Activated CD4-positive, alpha-beta T cell treated with anti-CD3 and anti-CD28 coated beads for 24 hours (primary cell): ENCODE data around the gene MYO18B.

ENCODE experiments used
- DNase-seq, 2 donors: peaks; one replicate each; pipeline ENCODE4 v3.0.0-alpha.2; 2020; ENCODE audit warnings: low read depth in 2 of 2

The MYO18B gene

DNA sequence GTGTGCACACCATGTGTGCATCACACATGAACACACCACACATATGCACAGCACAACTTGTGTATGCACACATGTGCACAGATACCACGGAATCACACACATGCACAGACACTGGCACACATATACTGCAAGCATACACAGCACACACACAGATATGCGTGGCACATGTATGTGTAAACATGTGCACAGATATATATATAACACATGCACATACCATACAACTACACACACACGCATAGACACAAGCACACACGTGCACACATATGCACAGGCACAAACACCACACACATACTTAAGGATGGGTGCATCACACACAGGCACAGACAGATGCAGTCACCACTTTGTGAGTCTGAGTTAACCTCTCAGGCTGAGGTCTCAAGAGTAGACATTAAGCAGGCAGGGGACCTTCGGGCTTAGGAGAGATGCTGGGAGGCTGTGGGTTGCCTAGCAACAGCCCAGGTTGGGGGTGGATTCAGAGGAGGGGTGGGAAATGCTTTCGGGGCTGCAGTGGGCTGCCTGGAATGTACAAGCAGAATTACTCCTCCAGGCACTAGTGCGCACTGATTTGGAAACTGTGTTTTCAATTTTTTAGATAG lies 82.9 kb downstream of the MYO18B start:
- no peak for DNase-seq

DNA sequence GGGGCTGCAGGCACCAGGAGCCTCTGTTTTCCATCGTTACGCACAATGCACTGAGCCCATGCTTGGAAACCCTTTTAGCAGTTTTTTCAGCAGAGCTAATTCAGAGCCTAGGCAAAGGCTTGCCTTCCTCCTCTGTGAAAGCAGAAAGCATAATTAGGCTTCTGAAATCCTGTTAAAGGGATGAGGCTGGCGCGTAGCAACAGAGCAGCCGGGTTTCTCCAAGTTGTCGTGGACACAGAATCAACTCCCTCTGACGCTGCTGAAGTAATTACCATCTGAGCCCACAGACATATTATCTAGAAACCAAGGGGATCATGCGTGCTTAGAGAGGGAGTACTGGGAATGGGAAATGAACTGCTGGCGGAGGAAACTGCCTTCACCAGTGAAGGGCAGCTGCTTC lies 85.4 kb downstream of the MYO18B start:
- DNase-seq = no peak

DNA sequence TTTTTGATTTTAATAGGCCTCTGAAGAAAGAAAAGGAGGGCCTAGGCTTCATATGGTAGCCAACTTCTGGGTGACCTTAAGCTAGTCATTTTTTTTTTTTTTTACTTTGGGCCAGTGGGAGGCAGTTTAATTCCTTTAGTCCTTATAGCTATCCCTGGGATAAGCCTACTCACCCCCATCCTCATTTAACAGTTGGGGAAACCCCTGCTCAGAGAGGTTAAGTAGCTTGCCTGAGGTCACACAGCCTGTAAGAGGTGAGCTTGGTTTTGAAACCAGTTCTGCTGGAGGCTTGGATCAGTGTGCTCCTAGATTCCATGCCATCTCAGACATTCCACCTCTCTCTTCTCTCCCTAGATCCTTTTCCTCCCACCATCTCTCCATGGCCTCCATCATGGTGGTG lies 86.4 kb downstream of the MYO18B start:
- no peak for DNase-seq

DNA sequence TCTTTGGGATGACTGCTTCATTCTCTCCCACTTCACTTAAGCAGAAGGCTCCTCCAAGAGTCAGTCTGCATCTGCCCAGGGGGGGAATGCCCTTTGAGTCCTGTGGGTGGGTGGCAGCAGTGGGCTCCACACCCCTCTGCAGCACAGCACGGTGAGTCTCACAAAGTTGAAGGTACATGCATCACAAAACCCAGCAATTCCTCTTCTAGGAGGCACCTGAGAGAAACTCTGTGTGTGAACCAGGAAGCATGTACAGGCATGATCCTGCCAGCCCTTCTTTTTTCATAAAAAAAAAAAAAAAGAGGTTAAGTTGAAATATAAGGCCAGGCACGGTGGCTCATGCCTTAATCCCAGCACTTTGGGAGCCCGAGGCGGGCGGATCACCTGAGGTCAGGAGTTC lies 87.2 kb downstream of the MYO18B start:
- DNase-seq = no peak

DNA sequence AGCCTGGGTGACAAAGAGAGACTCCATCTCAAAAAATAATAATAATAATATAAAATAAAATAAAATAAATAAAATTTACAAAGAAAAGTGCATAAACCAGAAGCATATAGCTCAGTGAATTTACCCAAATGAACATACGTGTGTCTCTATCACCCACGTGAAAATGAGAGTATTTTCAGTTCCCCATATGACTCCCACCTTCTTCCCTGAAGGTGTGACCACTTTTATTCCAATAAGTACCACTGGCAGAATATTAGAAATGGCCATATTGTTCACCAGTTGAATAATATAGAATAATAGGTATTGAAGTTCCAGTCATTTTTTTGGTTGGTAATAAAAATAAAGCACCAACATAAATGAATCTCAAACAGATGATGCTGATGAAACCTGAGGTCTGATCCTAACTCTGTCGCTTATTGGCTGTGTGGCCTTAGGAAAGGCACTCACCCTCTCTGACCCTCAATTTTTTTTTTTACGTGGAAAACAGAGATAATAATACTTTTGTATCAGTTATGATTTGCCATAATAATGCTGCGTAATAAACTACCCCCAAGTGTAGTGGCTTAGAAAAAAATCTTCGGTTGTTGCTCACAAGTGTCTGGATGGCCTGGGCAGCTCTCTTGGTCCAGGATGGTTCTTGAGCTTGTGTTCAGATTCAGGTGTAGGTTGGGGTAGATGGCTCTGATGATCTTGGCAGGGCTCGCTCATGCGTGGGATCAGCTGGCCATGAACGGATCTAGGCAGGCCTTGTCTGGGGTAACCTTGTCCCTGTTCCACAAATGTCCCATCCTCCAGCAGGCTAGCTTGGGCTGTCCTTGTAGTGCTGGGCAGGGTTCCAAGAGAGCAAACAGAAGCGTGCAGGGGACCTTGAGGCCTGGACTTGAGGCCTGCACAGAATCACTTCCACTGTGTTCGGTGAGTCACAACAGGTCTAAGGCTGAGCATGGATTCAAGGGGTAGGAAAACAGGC lies 88.1 kb downstream of the MYO18B start:
- no peak for DNase-seq

DNA sequence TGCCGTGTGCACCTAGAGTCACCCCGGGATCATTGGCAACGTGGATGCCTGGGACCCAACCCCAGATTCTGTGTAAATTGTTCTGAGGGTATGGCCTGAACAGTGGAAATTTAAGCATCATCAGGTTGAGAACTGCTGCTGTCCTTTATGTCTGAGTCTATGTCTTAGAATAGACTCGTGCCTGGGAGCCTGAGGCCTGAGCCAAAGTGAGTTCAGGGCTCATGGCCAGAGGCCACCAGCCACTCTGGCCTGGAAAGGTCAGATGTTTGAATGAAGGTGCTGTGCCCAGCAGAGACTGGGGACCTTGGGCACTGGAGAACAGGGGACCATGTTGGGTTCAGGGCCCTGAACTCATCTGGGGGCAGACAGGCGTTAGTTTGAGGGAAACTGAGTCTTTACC lies 91.1 kb downstream of the MYO18B start:
- DNase-seq = no peak

DNA sequence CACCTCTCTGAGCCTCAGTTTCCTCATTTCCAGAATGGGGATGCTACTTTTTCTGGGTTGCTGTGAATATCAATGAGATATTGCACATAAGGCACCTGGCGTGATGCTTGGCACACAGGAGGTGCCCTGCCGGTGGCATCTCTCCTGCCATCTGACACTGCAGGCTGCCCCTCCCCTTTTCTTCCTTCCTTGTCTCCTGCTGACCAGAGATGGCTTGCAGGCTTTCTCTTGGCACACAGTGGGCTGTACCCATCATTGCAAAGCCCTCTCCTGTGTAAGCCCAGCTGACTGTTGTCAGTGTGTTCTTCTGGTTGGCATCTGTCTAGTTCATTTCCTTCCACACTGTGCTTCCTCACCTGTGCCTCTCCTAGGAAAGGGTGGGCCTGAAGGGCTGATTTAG lies 91.7 kb downstream of the MYO18B start:
- DNase-seq = no peak

DNA sequence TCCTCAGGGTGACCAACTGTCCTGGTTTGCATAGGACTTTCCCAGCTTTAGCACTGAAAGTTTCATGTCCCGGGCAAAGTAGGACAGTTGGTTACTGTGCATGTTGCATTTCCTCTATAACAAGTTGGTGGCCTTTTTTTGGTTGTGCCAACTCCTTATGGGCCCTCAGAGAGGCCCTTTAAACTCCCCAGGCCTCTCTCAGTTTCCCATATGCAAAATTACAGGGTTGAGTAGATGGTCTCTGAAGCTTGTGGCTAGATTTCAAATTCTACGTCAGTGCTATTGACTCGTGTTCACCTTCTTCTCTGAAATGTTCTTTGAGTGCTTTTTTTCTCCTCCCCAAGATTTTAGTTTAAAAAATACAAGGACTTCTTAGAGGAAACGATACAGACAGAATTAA lies 92.5 kb downstream of the MYO18B start:
- DNase-seq = no peak

DNA sequence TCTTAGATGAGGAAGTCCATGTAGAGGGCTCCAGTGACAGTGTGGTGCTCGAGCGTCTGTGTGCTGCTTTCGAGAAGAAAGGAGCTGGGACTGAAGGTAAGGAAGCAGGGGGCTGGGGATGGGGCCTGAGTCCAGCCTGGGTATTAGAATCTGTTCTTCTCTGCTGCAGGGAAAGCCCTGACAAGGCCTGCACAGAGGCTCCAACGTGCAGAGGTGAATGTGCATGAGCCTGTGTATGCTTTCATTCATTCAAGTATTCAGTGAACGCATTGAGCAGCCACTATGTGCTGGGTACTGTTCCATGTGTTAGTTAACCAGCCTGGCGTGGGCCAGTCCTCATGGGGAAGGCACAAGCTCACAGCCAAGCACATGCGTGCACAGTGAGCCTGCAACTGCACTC lies 93.4 kb downstream of the MYO18B start:
- DNase-seq = no peak

DNA sequence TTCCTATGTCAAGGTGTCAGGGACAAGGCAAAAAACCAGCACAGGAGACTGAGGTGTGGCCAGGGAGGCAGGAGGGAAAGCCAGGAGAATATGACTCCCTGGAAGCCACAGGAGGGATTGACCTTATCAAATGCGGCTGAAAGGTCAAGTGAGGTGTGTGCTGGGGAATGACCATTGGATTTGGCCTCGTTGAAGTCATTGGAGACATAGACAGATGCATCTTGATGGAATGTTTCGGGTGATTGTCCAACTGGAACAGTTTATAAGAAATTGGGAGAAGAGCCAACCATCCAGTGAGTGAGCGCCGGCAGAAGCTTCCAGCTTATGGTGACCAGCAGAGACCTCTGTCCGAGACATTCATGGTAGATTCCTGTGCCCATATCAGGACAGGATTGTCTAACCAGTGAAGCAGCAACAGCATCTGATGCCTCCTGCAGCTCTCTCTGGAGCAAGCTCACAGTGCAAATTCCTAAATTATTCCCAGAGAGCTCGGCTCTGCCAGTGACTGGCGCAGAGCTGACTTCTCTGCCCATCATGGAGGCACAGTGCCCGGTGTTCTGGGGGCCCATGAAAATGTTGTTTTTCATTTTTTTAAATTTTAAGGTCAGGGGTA lies 95.4 kb downstream of the MYO18B start:
- DNase-seq = no peak

DNA sequence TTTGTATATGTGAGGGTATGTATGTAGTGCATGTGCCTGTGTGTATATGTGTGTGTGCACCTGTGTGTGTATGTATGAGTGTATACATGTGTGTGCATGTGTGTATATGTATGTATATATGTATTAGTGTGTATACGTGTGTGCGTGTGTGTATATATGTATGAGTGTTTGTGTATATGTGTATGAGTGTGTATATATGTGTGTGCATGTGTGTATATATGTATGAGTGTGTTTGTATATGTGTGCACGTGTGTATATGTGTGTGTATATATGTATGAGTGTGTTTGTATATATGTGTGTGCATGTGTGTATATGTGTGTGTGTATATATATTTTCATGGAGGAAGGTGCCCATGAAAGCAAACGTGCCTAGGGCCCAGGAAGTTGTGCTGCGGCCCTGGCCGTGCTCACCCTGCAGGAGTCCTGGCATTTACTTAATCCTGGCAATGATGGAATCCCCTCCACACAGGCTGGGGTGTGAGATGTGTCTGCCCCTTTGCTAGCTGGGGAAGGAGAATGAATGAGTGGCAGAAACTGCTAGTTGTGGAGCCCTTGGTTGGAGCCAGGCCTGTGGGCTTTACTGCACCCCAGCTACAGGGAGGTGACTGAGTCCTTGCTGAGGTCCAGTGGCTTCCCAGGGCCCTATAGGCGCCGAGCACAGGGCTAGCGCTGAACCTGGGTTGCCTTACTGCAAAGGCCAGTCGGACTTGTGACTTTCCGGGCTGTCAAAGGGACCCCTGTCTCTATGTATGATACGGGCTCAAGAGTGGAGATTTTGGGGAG lies 97.2 kb downstream of the MYO18B start:
- no peak for DNase-seq

DNA sequence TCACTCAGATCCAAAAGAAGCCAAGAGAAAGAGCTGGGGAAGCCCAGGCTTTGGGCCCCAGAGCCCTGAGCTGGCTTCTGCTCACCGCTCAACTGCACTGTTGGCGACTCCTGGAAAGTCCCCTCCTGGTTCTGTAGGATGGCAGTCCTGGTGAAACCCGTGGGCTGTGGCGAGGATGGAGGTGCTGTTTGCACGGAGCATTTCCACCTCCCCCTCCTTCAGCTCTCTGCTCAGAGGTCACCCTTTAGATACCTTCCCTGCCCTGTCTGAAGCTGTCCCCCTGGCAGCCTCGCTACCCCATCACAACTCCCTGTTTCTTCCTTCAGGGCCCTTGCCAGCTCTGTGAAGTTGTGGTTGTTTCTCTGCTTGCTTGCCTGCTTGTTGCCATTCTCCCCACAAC lies 97.8 kb downstream of the MYO18B start:
- DNase-seq = no peak

DNA sequence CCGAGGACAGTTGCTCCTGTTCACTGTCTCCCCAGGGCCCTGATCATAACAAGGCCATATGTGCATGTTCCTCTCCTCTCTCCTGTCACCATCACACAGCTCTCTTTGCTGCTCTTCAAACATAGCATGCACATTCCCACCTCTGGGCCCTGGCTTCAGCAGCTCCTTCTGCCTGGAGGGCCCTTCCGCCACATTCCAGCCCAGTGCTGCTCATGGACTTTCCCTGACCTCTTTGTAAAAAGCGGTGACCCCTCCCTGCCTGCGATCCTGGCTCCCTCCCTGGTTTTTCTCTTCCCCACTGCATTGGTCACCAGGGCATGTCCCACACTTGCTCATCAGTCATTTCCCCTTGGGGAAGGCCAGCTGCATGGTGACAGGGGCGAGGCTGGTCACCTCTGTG lies 98.2 kb downstream of the MYO18B start:
- no peak for DNase-seq

DNA sequence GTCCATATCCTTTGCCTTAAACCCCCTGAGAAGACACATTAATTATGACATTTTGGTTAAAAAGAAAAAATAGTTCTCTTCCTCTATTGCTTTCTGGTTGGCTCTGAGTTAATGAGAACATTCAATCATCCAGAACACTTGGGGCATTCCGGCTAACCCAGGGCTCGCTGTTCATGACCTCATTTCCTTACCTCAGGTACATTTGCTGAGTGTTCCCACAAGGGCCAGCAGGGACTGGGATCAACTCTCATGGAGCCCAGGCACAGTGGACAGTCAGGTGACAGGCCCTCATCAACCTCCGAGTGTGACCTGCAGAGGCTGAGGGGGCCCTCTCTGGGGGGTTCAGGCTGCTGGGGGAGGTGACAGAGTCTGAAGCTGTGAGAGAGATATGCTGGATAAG lies 98.9 kb downstream of the MYO18B start:
- no peak for DNase-seq

DNA sequence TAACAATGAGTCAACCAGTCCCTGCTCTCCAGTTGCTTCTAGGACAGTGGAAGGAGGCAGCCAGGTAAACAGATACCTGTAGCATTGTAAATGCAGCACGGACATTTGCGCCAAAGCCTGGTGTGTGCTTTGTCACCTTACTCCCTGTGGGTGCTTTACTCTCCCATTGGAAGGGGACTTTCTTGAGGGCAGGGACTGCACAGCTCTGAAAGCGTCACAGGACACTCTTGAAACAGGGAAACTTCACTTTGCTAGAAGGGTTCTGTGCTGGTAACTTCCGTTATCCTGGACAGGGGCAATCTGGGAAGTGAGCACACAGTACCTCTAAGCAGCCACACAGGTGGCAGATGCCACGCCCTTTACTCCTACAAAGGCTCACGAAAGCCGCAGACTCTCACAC lies 99.8 kb downstream of the MYO18B start:
- no peak for DNase-seq

DNA sequence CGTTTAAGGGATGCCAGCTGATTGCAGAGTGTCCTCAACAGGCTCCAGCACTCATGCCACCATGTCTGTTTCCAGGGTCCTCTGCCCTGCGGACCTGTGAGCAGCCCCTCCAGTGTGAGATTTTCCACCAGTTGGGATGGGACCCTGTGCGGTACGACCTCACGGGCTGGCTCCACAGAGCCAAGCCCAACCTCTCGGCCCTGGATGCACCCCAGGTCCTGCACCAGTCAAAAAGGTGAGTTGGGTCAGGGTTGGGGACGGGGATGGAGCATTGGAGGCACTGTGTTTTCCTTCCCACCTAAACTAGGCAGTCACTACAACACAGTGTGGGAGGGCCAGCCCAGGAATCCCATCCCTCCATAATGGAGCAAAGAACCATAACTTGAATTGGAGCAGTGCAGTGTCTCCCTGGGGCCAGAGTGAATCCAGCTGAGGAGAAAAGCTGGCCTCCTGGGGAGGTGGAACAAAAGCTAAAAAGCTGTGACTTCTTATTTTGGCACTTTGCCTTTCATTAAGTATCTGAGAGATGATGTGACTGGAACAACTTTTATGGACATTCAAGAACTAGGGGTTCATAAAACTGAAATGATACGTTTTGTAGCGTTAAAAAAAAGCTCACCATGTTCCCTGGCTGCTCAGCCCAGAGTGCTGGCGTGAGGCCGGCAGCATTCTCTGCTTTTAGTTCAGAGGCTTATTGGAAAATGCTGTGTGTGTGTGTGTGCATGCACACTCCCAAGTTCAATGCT lies 101.8 kb downstream of the MYO18B start:
- no peak for DNase-seq

DNA sequence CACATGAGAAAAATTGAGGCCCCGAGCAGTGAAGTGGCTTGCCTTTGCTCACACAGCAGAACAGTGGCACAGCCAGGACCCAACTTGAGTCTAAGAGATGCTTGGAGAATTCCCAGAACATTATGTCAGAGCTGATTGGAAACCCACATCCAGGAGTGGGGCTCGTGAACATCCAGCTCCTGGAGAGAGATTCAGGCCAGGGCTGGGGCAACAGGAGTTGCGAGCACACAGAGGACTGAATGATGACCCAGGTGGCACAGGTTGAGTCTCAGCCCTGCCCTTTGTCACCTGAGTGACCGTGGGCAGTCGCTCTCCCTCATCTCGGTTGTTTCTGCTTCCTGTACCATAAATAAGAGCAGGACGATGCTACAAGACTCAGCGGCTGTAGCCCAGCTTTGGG lies 102.6 kb downstream of the MYO18B start:
- DNase-seq = no peak

DNA sequence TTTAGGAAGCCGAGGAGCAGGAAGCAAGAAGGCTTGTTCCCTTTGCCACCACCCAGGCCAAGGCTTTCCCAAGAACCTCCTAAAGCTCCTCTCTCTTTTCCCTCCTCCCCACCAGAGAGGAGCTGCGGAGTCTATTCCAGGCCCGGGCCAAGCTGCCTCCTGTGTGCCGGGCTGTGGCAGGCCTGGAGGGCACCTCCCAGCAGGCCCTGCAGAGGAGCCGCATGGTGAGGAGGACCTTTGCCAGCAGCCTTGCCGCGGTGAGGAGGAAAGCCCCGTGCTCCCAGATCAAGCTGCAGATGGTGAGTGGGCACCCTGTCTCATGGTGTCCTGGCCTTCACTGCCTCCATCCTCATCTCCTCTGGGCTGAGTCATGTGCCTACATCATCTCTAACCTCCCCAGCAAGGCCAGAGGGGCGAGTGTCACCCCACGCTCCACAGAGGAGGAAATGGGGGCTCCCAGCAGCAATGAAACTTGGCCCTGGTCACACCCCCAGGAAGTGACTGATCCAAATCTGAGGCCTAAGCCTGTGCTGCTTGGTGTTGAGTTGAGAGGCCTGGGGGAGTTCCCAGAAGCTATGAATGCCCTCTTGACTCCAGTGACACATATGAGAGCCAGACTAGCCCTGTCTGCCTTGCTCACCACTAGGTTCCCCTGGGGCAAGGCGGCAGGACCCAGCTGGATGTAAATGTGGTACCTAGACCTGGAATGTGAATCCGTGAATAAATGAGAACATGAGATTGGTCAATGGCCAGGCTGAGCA lies 104.2 kb downstream of the MYO18B start:
- DNase-seq = no peak

DNA sequence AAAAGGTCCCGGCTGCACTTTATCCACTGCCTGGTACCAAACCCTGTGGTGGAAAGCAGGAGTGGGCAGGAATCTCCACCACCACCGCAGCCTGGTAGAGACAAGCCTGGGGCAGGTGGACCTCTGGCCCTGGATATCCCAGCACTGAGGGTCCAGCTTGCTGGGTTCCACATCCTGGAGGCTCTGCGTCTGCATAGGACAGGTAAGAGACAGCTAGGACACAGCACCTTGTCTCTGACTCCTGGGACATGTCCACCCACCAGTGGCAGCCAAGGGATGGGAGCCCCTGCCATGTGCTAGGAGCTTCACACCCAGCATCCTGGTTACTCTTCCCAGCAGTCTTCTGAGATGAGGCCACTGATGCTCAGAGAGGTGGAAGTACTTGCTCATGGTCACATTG lies 105.5 kb downstream of the MYO18B start:
- DNase-seq = no peak

DNA sequence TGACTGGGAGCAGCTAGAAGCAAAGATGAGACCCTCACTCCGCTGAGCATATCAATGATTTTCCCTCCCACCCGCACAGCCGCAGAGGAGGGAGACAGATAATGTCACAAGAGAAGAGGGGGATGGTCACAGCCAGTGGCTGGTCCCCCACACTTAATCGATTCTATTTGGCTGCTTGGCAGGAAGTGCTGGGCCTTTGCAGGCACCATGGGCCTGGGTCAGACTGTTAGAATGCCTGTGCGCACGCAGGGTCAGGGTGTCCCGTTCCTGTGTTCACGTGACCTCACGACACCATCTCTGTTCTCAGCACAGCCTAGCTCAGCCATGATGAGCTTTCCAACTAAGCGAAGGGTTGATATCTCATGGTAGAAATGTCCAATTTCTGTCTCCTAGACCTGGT lies 107.0 kb downstream of the MYO18B start:
- DNase-seq = no peak

DNA sequence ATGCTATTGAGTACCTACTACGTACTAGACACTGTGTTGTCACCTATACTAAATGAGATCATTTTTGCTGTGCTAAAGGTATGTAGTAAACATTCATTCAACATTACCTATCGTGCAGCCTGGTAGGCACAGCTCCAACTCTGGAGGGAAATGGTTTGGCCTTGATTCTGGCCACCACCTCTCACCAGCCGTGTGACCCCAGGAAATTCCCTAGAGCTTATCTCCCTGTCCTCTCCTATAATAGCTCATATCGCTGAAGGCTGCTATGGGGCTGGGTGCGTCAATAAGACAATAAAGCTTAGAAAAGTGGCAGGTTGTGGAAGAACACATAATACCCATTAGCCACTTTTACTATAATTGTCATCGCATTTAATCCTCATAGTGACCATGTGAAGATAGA lies 107.5 kb downstream of the MYO18B start:
- DNase-seq = no peak
